Hepatocyte (in vitro differentiated cells): ENCODE results near the gene SYCE3. TPM values are rescaled to one million over a fixed set of nuclear protein-coding genes. Genes with fewer than 3 reads are reported as not detected.

Experiments
- DNase-seq: peaks from one replicate; pipeline ENCODE4 v3.0.0-alpha.2; 2016; ENCODE audit warnings: low spot score
- H2AFZ ChIP-seq: fragments of 200-600 bp; sonication (generic); 2 replicates; pipeline ENCODE4 v1.6.0; 2016; ENCODE audit warnings: antibody characterized with exemption, mild to moderate bottlenecking
- H3K27ac ChIP-seq: fragments of 200-600 bp; sonication (generic); 2 replicates; pipeline ENCODE4 v1.5.1; 2016; ENCODE audit warnings: mild to moderate bottlenecking
- H3K27me3 ChIP-seq: fragments of 200-600 bp; sonication (generic); 2 replicates; pipeline ENCODE4 v1.6.1; 2016
- H3K36me3 ChIP-seq: fragments of 200-600 bp; sonication (generic); replicated peaks from 2 replicates; pipeline ENCODE4 v1.5.1; 2016; ENCODE audit warnings: low read depth; ENCODE audit not compliant: insufficient read depth
- H3K4me1 ChIP-seq: fragments of 200-600 bp; sonication (generic); 2 replicates; pipeline ENCODE4 v1.5.1; 2016; ENCODE audit warnings: mild to moderate bottlenecking, moderate library complexity; ENCODE audit not compliant: insufficient read depth
- H3K4me2 ChIP-seq: fragments of 200-600 bp; sonication (generic); 2 replicates; pipeline ENCODE4 v1.6.0; 2016
- H3K4me3 ChIP-seq: fragments of 200-600 bp; sonication (generic); 2 replicates; pipeline ENCODE4 v1.5.1; 2016; ENCODE audit warnings: mild to moderate bottlenecking
- H3K79me2 ChIP-seq: fragments of 200-600 bp; sonication (generic); 2 replicates; pipeline ENCODE4 v1.6.0; 2017; ENCODE audit warnings: mild to moderate bottlenecking
- H3K9me2 ChIP-seq: fragments of 200-600 bp; sonication (generic); replicated peaks from 2 replicates; pipeline ENCODE4 v1.6.0; 2017; ENCODE audit warnings: mild to moderate bottlenecking; ENCODE audit not compliant: insufficient read depth
- H3K9me3 ChIP-seq: fragments of 200-600 bp; sonication (generic); 2 replicates; pipeline ENCODE4 v1.5.1; 2016; ENCODE audit warnings: low read depth, mild to moderate bottlenecking
- H4K20me1 ChIP-seq: fragments of 200-600 bp; sonication (generic); 2 replicates; pipeline ENCODE4 v1.6.0; 2016; ENCODE audit warnings: mild to moderate bottlenecking; ENCODE audit not compliant: insufficient read depth, poor library complexity, severe bottlenecking
- CTCF ChIP-seq: fragments of 200-600 bp; sonication (generic); IDR thresholded peaks from 2 replicates; pipeline ENCODE4 v1.5.1; 2016; ENCODE audit warnings: antibody characterized with exemption, mild to moderate bottlenecking; ENCODE audit not compliant: poor library complexity
- EZH2 ChIP-seq: fragments of 200-600 bp; sonication (generic); IDR thresholded peaks from 2 replicates; pipeline ENCODE4 v1.6.1; 2016; ENCODE audit warnings: antibody characterized with exemption, mild to moderate bottlenecking, borderline replicate concordance
- EZH2phosphoT487 ChIP-seq: fragments of 200-600 bp; sonication (generic); IDR thresholded peaks from one replicate; pipeline ENCODE4 v1.6.1; 2018; ENCODE audit warnings: antibody characterized with exemption, mild to moderate bottlenecking, low read depth, moderate library complexity; ENCODE audit not compliant: unreplicated experiment, severe bottlenecking
- WGBS: methylation state at CpG from one replicate; pipeline ENCODE4 v1.1.6; 2016; ENCODE audit warnings: low lambda C conversion rate; ENCODE audit errors: missing lambda C conversion rate; 5-methylcytosine and 5-hydroxymethylcytosine counted together
- polyA plus RNA-seq: library from polyadenylated mRNA; unstranded; fragments of >200 nt; fragmentation: Nextera tagmentation; extraction: Ambion mirVana; gene quantifications from 2 replicates; pipeline ENCODE4 v1.2.1, GENCODE V29; 2016
- total RNA-seq: library from RNA; depleted of rRNA; stranded (reverse); fragments of >200 nt; gene quantifications from 2 replicates; pipeline ENCODE4 v1.2.3, GENCODE V29; 2014

Gene SYCE3
- total and polyA plus RNA-seq, 2 experiments from 2014 or later, result 1.4 TPM; not detected in 1

- H3K36me3 ChIP-seq, result no peaks in the 10 kb centered on the region
- no peak for DNase-seq
- H3K9me3 ChIP-seq, result no peaks in the 10 kb centered on the region
- H3K79me2 ChIP-seq, result no peaks in the 10 kb centered on the region
- H4K20me1 ChIP-seq, result no peaks in the 10 kb centered on the region
- H3K4me1 ChIP-seq, result no peaks in the 10 kb centered on the region
- TF ChIP-seq EZH2, result no peak
- no peaks in the 10 kb centered on the region for H3K27me3 ChIP-seq
- H3K4me3 ChIP-seq, result no peak overlapping the region
- no peak overlapping the region for H2AFZ ChIP-seq
- H3K27ac ChIP-seq, result no peak overlapping the region
- H3K9me2 ChIP-seq, result no peaks in the 10 kb centered on the region
- H3K4me2 ChIP-seq, result no peak overlapping the region
- 91% methylated on average over 5 of the region's 5 CpGs for WGBS
Observed at GRCh38 chr22:50556703-50557102, 6.0 kb downstream of the SYCE3 start.

- Histone ChIP-seq H4K20me1 (no peaks in the 10 kb centered on the region), H3K27ac (no peak overlapping the region), H3K4me3 (no peak overlapping the region), H3K79me2 (no peaks in the 10 kb centered on the region), H3K27me3 (no peaks in the 10 kb centered on the region), H2AFZ (no peak overlapping the region), H3K4me1 (no peaks in the 10 kb centered on the region), H3K9me3 (no peaks in the 10 kb centered on the region), H3K9me2 (no peaks in the 10 kb centered on the region), H3K36me3 (no peaks in the 10 kb centered on the region), H3K4me2 (no peak overlapping the region)
- TF ChIP-seq CTCF (no peak), EZH2phosphoT487 (no peak), EZH2 (no peak)
- DNase-seq, result no peak
- WGBS, result 77% methylated on average over 8 of the region's 8 CpGs
Observed at GRCh38 chr22:50553310-50553709, 9.4 kb downstream of the SYCE3 start.

GRCh38 chr22:50551160-50551752, 11.5 kb downstream of the SYCE3 start:
- H3K79me2 ChIP-seq, result no peaks in the 10 kb centered on the region
- H3K4me2 ChIP-seq, result no peak overlapping the region
- H3K36me3 ChIP-seq, result no peaks in the 10 kb centered on the region
- no peak for DNase-seq
- no peaks in the 10 kb centered on the region for H3K4me1 ChIP-seq
- H2AFZ ChIP-seq, result no peak overlapping the region
- H3K4me3 ChIP-seq, result no peak overlapping the region
- no peaks in the 10 kb centered on the region for H3K27me3 ChIP-seq
- 95% methylated on average over 11 of the region's 11 CpGs for WGBS
- no peaks in the 10 kb centered on the region for H3K9me3 ChIP-seq
- no peaks in the 10 kb centered on the region for H3K9me2 ChIP-seq
- H4K20me1 ChIP-seq, result no peaks in the 10 kb centered on the region
- no peak overlapping the region for H3K27ac ChIP-seq
- TF ChIP-seq EZH2 (no peak), CTCF (no peak), EZH2phosphoT487 (no peak)

GRCh38 chr22:50550395-50550794, 12.3 kb downstream of the SYCE3 start:
- no peaks in the 10 kb centered on the region for H3K4me1 ChIP-seq
- H3K36me3 ChIP-seq, result no peaks in the 10 kb centered on the region
- no peak overlapping the region for H2AFZ ChIP-seq
- WGBS, result 94% methylated on average over 7 of the region's 8 CpGs
- no peaks in the 10 kb centered on the region for H3K27me3 ChIP-seq
- no peaks in the 10 kb centered on the region for H3K9me3 ChIP-seq
- TF ChIP-seq EZH2, result no peak
- no peak for TF ChIP-seq EZH2phosphoT487
- TF ChIP-seq CTCF, result no peak
- DNase-seq, result no peak
- no peaks in the 10 kb centered on the region for H4K20me1 ChIP-seq
- no peaks in the 10 kb centered on the region for H3K9me2 ChIP-seq
- H3K4me3 ChIP-seq, result no peak overlapping the region
- no peak overlapping the region for H3K4me2 ChIP-seq
- no peak overlapping the region for H3K27ac ChIP-seq
- H3K79me2 ChIP-seq, result no peaks in the 10 kb centered on the region
